Psoas muscle (tissue), 8 donors: Measurements from ENCODE around the gene TUBGCP6. TPM values are rescaled to one million over a fixed set of nuclear protein-coding genes. Genes with fewer than 3 reads are reported as not detected.
A peak's percentile ranks its signal among the peaks of the same experiment; 100 is the strongest.

Experiments
- ATAC-seq, 4 donors: fragments of 200-7000 bp; cut with Tn5 transposase; one replicate each; pipeline ENCODE4 v1.9.1; 2020; ENCODE audit warnings: moderate library complexity in 3 of 4, mild to moderate bottlenecking in 2 of 4
- DNase-seq, 2 donors: peaks; one replicate each; pipeline ENCODE4 v3.0.0-alpha.2; 2020
- H3K27ac ChIP-seq: fragments of 200-600 bp; one replicate; pipeline ENCODE4 v1.8.0; 2022
- H3K27me3 ChIP-seq, 3 donors: fragments of 200-600 bp in 1 of 3; one replicate each; pipeline versions ENCODE4 v1.6.1 to v1.8.0; 2013 to 2022; ENCODE audit warnings: low read length in 2 of 3, mild to moderate bottlenecking in 2 of 3, moderate library complexity in 1 of 3; ENCODE audit not compliant: insufficient read depth in 3 of 3
- H3K36me3 ChIP-seq, 2 donors: fragments of 200-600 bp in 1 of 2; one replicate each; pipeline versions ENCODE4 v1.6.1 to v1.8.0; 2013 to 2022; ENCODE audit warnings: low read depth in 1 of 2, mild to moderate bottlenecking in 1 of 2, moderate library complexity in 1 of 2; ENCODE audit not compliant: insufficient read depth in 1 of 2
- H3K4me1 ChIP-seq: fragments of 200-600 bp; one replicate; pipeline ENCODE4 v1.8.0; 2022
- H3K4me3 ChIP-seq: fragments of 200-600 bp; one replicate; pipeline ENCODE4 v1.8.0; 2022; ENCODE audit warnings: mild to moderate bottlenecking
- H3K9me3 ChIP-seq: fragments of 200-600 bp; one replicate; pipeline ENCODE4 v1.8.0; 2022
- CTCF ChIP-seq: fragments of 200-600 bp; IDR thresholded peaks from one replicate; pipeline ENCODE4 v1.8.0; 2022; ENCODE audit warnings: antibody characterized with exemption
- WGBS, 3 donors: extraction: QIAGEN DNeasy Blood & Tissue Kit; methylation state at CpG; one replicate each; pipeline versions ENCODE4 v1.1.6 to v1.1.7; 2013; 5-methylcytosine and 5-hydroxymethylcytosine counted together
- intact Hi-C, 2 donors: fragments of 100-400 bp; cut with DNase I; formaldehyde crosslinking; loops; one replicate each; pipeline versions ENCODE4 v1.11.0 to v1.14.2; 2022
- polyA plus RNA-seq, 3 donors: library from polyadenylated mRNA; stranded (reverse); fragments of 200-250 nt; gene quantifications; one replicate each; pipeline ENCODE4 v1.2.3, GENCODE V29; 2013
- total RNA-seq, 4 donors: library from RNA; stranded (reverse); fragmentation: NEBNext Ultra II Directional in 2 of 4; extraction: Animal tissue kit (Norgen Biotek cat#: 25700) in 2 of 4; gene quantifications; one replicate each; pipeline versions ENCODE4 v1.2.1 to v1.2.4, GENCODE V29; 2021 to 2023
- donor health status: healthy with polysubstance abuse.
- donor health status: DM: no; HTN: no; CAD: no; lungs with moderate emphysema.
- donor health status: Bipolar disorder and iron deficiency.
- donor health status: healthy.
- donor health status: DM: yes; HTN: yes; CAD: no.
- donor health status: DM: no; HTN: no; CAD: no.
- donor health status: DM: no; HTN: no; CAD: no.
- donor health status: DM: yes; HTN: yes; CAD: no.

Gene TUBGCP6
- total and polyA plus RNA-seq, 7 donors, result 9.5 to 21.8 (median 18.0) TPM

- WGBS, 3 donors, result 87 to 89% (median 88%) methylated on average over 25 of the region's 25 CpGs
- TF ChIP-seq CTCF, result no peak
These were observed 32.9 kb upstream of the TUBGCP6 start for GRCh38 chr22:50277761-50278160.

GRCh38 chr22:50276143-50276542 is 31.3 kb upstream of the TUBGCP6 start:
- H3K27me3 ChIP-seq, result peaks cover 0 to 11% (median 7%) of the 10 kb centered on the region in 3 donors
- DNase-seq (peak in 1 of 2 donors; percentile 61), ATAC-seq (peak; percentile 73 to 80 (median 77))
- WGBS, 3 donors, result 58 to 68% (median 60%) methylated on average over 22 to 25 of the region's 25 CpGs
- H3K27ac ChIP-seq, result no peak overlapping the region
- peaks cover 9% of the 10 kb centered on the region for H3K4me1 ChIP-seq
- no peaks in the 10 kb centered on the region for H3K9me3 ChIP-seq
- H3K36me3 ChIP-seq, result peaks cover 0 to 51% of the 10 kb centered on the region in 2 donors
- intact Hi-C loops, result loop anchor here (2.0 kb wide), 1 partner anchor 51 kb away; the partner anchor contains the start of gene DENND6B (in 2 of the 2)
- peak; percentile 48 for TF ChIP-seq CTCF
- no peak overlapping the region for H3K4me3 ChIP-seq

More at GRCh38 chr22:50277761-50278160, 32.9 kb upstream of the TUBGCP6 start:
- Histone ChIP-seq H3K4me1 (peaks cover 4% of the 10 kb centered on the region), H3K4me3 (no peak overlapping the region), H3K27ac (no peak overlapping the region), H3K27me3 (peaks cover 0 to 3% (median 0%) of the 10 kb centered on the region in 3 donors), H3K36me3 (peaks cover 0 to 66% of the 10 kb centered on the region in 2 donors), H3K9me3 (no peaks in the 10 kb centered on the region)
- intact Hi-C loops, result loop anchor here (2.0 kb wide), 1 partner anchor 49 kb away; the partner anchor contains the start of gene DENND6B (in 2 of the 2)
- DNase-seq, result no peak
- ATAC-seq, result no peak

- no peak for ATAC-seq
- TF ChIP-seq CTCF, result no peak
- H3K4me1 ChIP-seq, result peaks cover 16% of the 10 kb centered on the region
- no peak overlapping the region for H3K27ac ChIP-seq
- peaks cover 0 to 14% (median 9%) of the 10 kb centered on the region in 3 donors for H3K27me3 ChIP-seq
- no peak for DNase-seq
- no peak overlapping the region for H3K4me3 ChIP-seq
- 83 to 89% (median 86%) methylated on average over 40 to 43 of the region's 43 CpGs for WGBS, 3 donors
- no peaks in the 10 kb centered on the region for H3K9me3 ChIP-seq
- H3K36me3 ChIP-seq, result peaks cover 0 to 44% of the 10 kb centered on the region in 2 donors
- intact Hi-C loops, result loop anchor here (2.0 kb wide), 1 partner anchor 51 kb away; the partner anchor contains the start of gene DENND6B (in 2 of the 2)
These were observed 30.6 kb upstream of the TUBGCP6 start for GRCh38 chr22:50275181-50276055.

- WGBS, 3 donors, result 68 to 77% (median 71%) methylated on average over 7 of the region's 7 CpGs
- H3K4me3 ChIP-seq, result no peak overlapping the region
- H3K9me3 ChIP-seq, result no peaks in the 10 kb centered on the region
- no peak for TF ChIP-seq CTCF
- DNase-seq, result no peak
- H3K27me3 ChIP-seq, result peaks cover 0 to 14% (median 10%) of the 10 kb centered on the region in 3 donors
- no peak overlapping the region for H3K27ac ChIP-seq
- no peak for ATAC-seq
- H3K4me1 ChIP-seq, result peaks cover 20% of the 10 kb centered on the region
- peaks cover 0 to 38% of the 10 kb centered on the region in 2 donors for H3K36me3 ChIP-seq
- intact Hi-C loops, result no loop called here
These were observed 29.9 kb upstream of the TUBGCP6 start for GRCh38 chr22:50274771-50275170.
